ENCODE results near the gene SMC6. TPM values are rescaled to one million over a fixed set of nuclear protein-coding genes. Genes with fewer than 3 reads are reported as not detected.

SMC6 gene
- total RNA-seq, 2 experiments from 2014 or later, result 22.4 to 25.8 TPM

GRCh38 chr2:17765398-17765797 lies 11.8 kb upstream of the SMC6 start:
- ChIA-PET CTCF (no interaction called here), POLR2A (no interaction called here)

- ChIA-PET POLR2A (no interaction called here), CTCF (no interaction called here)
Measured at GRCh38 chr2:17763641-17764333, 10.2 kb upstream of the SMC6 start.

- CTCF ChIA-PET, result no interaction called here
- POLR2A ChIA-PET, result no interaction called here
Measured at GRCh38 chr2:17762451-17762850, 8.8 kb upstream of the SMC6 start.

- ChIA-PET POLR2A (no interaction called here), CTCF (no interaction called here)
Measured at GRCh38 chr2:17759805-17760204, 6.2 kb upstream of the SMC6 start.

GRCh38 chr2:17758118-17758517 lies 4.5 kb upstream of the SMC6 start:
- ChIA-PET POLR2A (no interaction called here), CTCF (no interaction called here)

- ChIA-PET CTCF (interaction anchor here (0.7 kb wide), 1 partner anchor 106 kb away, joined by 3 read pairs; no protein-coding TSS in a partner anchor), POLR2A (no interaction called here)
Measured at GRCh38 chr2:17757321-17757720, 3.7 kb upstream of the SMC6 start.

- POLR2A ChIA-PET, result no interaction called here
- CTCF ChIA-PET, result no interaction called here
Measured at GRCh38 chr2:17756668-17757067, 3.1 kb upstream of the SMC6 start.

GRCh38 chr2:17754773-17755425 lies 1.3 kb upstream of the SMC6 start:
- POLR2A ChIA-PET, result no interaction called here
- CTCF ChIA-PET, result no interaction called here

GRCh38 chr2:17752892-17753802 lies 463 bp downstream of the SMC6 start:
- ChIA-PET CTCF (no interaction called here), POLR2A (interaction anchor here (0.7 to 1.0 kb wide), 3 partner anchors 282 to 1151 kb away, joined by 3 to 4 read pairs (median 3); no protein-coding TSS in a partner anchor)

GRCh38 chr2:17752246-17752645 lies 1.4 kb downstream of the SMC6 start:
- ChIA-PET CTCF (no interaction called here), POLR2A (no interaction called here)

GRCh38 chr2:17749753-17750438 lies 3.7 kb downstream of the SMC6 start:
- ChIA-PET POLR2A (no interaction called here), CTCF (interaction anchor here (1.5 kb wide), 1 partner anchor 104 kb away, joined by 4 read pairs; no protein-coding TSS in a partner anchor)

GRCh38 chr2:17748745-17749144 lies 4.9 kb downstream of the SMC6 start:
- ChIA-PET POLR2A (interaction anchor here (0.6 kb wide), 1 partner anchor 10 kb away, joined by 3 read pairs; no protein-coding TSS in a partner anchor), CTCF (no interaction called here)

- CTCF ChIA-PET, result no interaction called here
- POLR2A ChIA-PET, result no interaction called here
Measured at GRCh38 chr2:17747684-17748452, 5.7 kb downstream of the SMC6 start.

- ChIA-PET POLR2A (no interaction called here), CTCF (no interaction called here)
Measured at GRCh38 chr2:17740203-17740602, 13.4 kb downstream of the SMC6 start.

- CTCF ChIA-PET, result no interaction called here
- POLR2A ChIA-PET, result no interaction called here
Measured at GRCh38 chr2:17736989-17737388, 16.6 kb downstream of the SMC6 start.

GRCh38 chr2:17735864-17736263 lies 17.7 kb downstream of the SMC6 start:
- ChIA-PET POLR2A (no interaction called here), CTCF (interaction anchor here (0.8 kb wide), 1 partner anchor 26 kb away, joined by 3 read pairs; no protein-coding TSS in a partner anchor)

- POLR2A ChIA-PET, result no interaction called here
- CTCF ChIA-PET, result no interaction called here
Measured at GRCh38 chr2:17733599-17733998, 20.0 kb downstream of the SMC6 start.

GRCh38 chr2:17729880-17730279 lies 23.7 kb downstream of the SMC6 start:
- POLR2A ChIA-PET, result interaction anchor here (0.5 kb wide), 1 partner anchor 63 kb away, joined by 3 read pairs; no protein-coding TSS in a partner anchor
- CTCF ChIA-PET, result no interaction called here

GRCh38 chr2:17728210-17728609 lies 25.4 kb downstream of the SMC6 start:
- ChIA-PET CTCF (no interaction called here), POLR2A (no interaction called here)
